Measurements from ENCODE around the gene RILPL2.
"Not testable (repeated sequence)": the region's sequence is repeated elsewhere in the genome, so short reads cannot be mapped to it uniquely, and the experiment has no call there.

The RILPL2 gene

GRCh38 chr12:123384994-123385376 is 51.5 kb downstream of the RILPL2 start:
- DNase-seq (ENCODE audit: low read depth in 1 of 2, low spot score in 1 of 2), result no peak

GRCh38 chr12:123384318-123384993 is 52.0 kb downstream of the RILPL2 start:
- no peak for DNase-seq (ENCODE audit: low read depth in 1 of 2, low spot score in 1 of 2)

- no peak for DNase-seq (ENCODE audit: low read depth in 1 of 2, low spot score in 1 of 2)
Measured at GRCh38 chr12:123382684-123383083, 53.8 kb downstream of the RILPL2 start.

- no peak for DNase-seq (ENCODE audit: low read depth in 1 of 2, low spot score in 1 of 2)
Measured at GRCh38 chr12:123379391-123379790, 57.1 kb downstream of the RILPL2 start.

- DNase-seq (ENCODE audit: low read depth in 1 of 2, low spot score in 1 of 2), result not testable (repeated sequence)
Measured at GRCh38 chr12:123372415-123372814, 64.1 kb downstream of the RILPL2 start.

GRCh38 chr12:123371667-123372368 is 64.7 kb downstream of the RILPL2 start:
- DNase-seq (ENCODE audit: low read depth in 1 of 2, low spot score in 1 of 2), result not testable (repeated sequence)

- DNase-seq (ENCODE audit: low read depth in 1 of 2, low spot score in 1 of 2), result no peak
Measured at GRCh38 chr12:123369229-123369628, 67.3 kb downstream of the RILPL2 start.

- not testable (repeated sequence) for DNase-seq (ENCODE audit: low read depth in 1 of 2, low spot score in 1 of 2)
Measured at GRCh38 chr12:123368431-123368830, 68.1 kb downstream of the RILPL2 start.

GRCh38 chr12:123367511-123367910 is 69.0 kb downstream of the RILPL2 start:
- DNase-seq (ENCODE audit: low read depth in 1 of 2, low spot score in 1 of 2), result no peak
